WTC11 (cell line): ENCODE data around the gene PKM. TPM values are rescaled to one million over a fixed set of nuclear protein-coding genes. Genes with fewer than 3 reads are reported as not detected.

ENCODE experiments used
- ATAC-seq: fragments of 200-7000 bp; cut with Tn5 transposase; 2 replicates; pipeline ENCODE4 v1.10.0; 2021; ENCODE audit warnings: mild to moderate bottlenecking, moderate library complexity
- CTCF ChIA-PET: fragments of 300-600 bp; sonication (Branson Sonifier 250); formaldehyde crosslinking; loops from one replicate; lab custom pipeline; 2021; ENCODE audit warnings: antibody characterized with exemption; lab: Charles Lee
- POLR2A ChIA-PET: fragments of 350-600 bp; sonication (Branson Sonifier 250); formaldehyde crosslinking; loops from one replicate; lab custom pipeline; 2021; ENCODE audit warnings: antibody characterized with exemption; lab: Charles Lee
- DNase-seq: peaks from one replicate; pipeline ENCODE4 v3.0.0; 2021; ENCODE audit warnings: low spot score
- H3K27ac Mint-ChIP-seq: 2 replicates; pipeline ENCODE4 v1.8.0; 2021; ENCODE audit warnings: mixed read lengths
- H3K27me3 Mint-ChIP-seq: 2 replicates; pipeline ENCODE4 v1.8.0; 2021; ENCODE audit warnings: low read depth, mild to moderate bottlenecking, moderate library complexity, mixed read lengths
- H3K36me3 Mint-ChIP-seq: 2 replicates; pipeline ENCODE4 v1.8.0; 2021; ENCODE audit warnings: mixed read lengths
- H3K4me1 Mint-ChIP-seq: 2 replicates; pipeline ENCODE4 v1.8.0; 2022; ENCODE audit warnings: mixed read lengths
- H3K4me3 Mint-ChIP-seq: 2 replicates; pipeline ENCODE4 v1.8.0; 2021; ENCODE audit warnings: mild to moderate bottlenecking, moderate library complexity, mixed read lengths
- H3K9me3 Mint-ChIP-seq: 2 replicates; pipeline ENCODE4 v1.8.0; 2021; ENCODE audit warnings: mixed read lengths
- EMX1 ChIP-seq: fragments of 250-450 bp; sonication (Bioruptor Pico); IDR thresholded peaks from 2 replicates; pipeline ENCODE4 v1.8.0; 2021; ENCODE audit warnings: mild to moderate bottlenecking
- ESRRA ChIP-seq: sonication (generic); formaldehyde crosslinking; IDR thresholded peaks from 2 replicates; pipeline ENCODE4 v1.8.1; 2022; ENCODE audit warnings: mild to moderate bottlenecking, missing genetic modification reagents, borderline replicate concordance
- ETV6 ChIP-seq: sonication (generic); formaldehyde crosslinking; IDR thresholded peaks from 2 replicates; pipeline ENCODE4 v1.8.1; 2022; ENCODE audit warnings: mild to moderate bottlenecking, missing genetic modification reagents
- FOXJ3 ChIP-seq: sonication (generic); formaldehyde crosslinking; IDR thresholded peaks from 2 replicates; pipeline ENCODE4 v1.9.0; 2021; ENCODE audit warnings: missing genetic modification reagents, mild to moderate bottlenecking, borderline replicate concordance
- GABPB1 ChIP-seq: sonication (generic); formaldehyde crosslinking; IDR thresholded peaks from 2 replicates; pipeline ENCODE4 v1.8.1; 2023; ENCODE audit warnings: mild to moderate bottlenecking, missing genetic modification reagents
- HMGA2 ChIP-seq: fragments of 250-450 bp; sonication (Bioruptor Pico); IDR thresholded peaks from 2 replicates; pipeline ENCODE4 v1.4.0; 2021; ENCODE audit warnings: mild to moderate bottlenecking, moderate library complexity
- MYBL2 ChIP-seq: sonication (generic); formaldehyde crosslinking; IDR thresholded peaks from 2 replicates; pipeline ENCODE4 v1.8.1; 2023; ENCODE audit warnings: mild to moderate bottlenecking, moderate library complexity, missing genetic modification reagents
- NFATC4 ChIP-seq: fragments of 250-450 bp; sonication (Bioruptor Pico); IDR thresholded peaks from 2 replicates; pipeline ENCODE4 v1.9.0; 2021; ENCODE audit warnings: mild to moderate bottlenecking
- NR2C2 ChIP-seq: sonication (generic); formaldehyde crosslinking; IDR thresholded peaks from 2 replicates; pipeline ENCODE4 v1.8.0; 2022; ENCODE audit warnings: mild to moderate bottlenecking, missing genetic modification reagents
- ZNF232 ChIP-seq: sonication (generic); formaldehyde crosslinking; IDR thresholded peaks from 2 replicates; pipeline ENCODE4 v1.8.0; 2022; ENCODE audit warnings: mild to moderate bottlenecking, missing genetic modification reagents
- ZNF317 ChIP-seq: sonication (generic); formaldehyde crosslinking; IDR thresholded peaks from 2 replicates; pipeline ENCODE4 v1.8.1; 2023; ENCODE audit warnings: low read depth, mild to moderate bottlenecking, moderate library complexity, missing genetic modification reagents, borderline replicate concordance
- total RNA-seq: library from RNA; stranded (reverse); gene quantifications from 3 replicates; pipeline ENCODE4 v1.2.3, GENCODE V29; 2021
- TF ChIP-seq, protein P1 (sequence below): sonication (generic); formaldehyde crosslinking; IDR thresholded peaks from 2 replicates; pipeline ENCODE4 v1.8.0; 2023; ENCODE audit warnings: missing genetic modification reagents
- TF ChIP-seq, protein P2 (sequence below): sonication (generic); formaldehyde crosslinking; IDR thresholded peaks from 2 replicates; pipeline ENCODE4 v1.8.1; 2023; ENCODE audit warnings: mild to moderate bottlenecking, missing genetic modification reagents, moderate library complexity
- TF ChIP-seq, protein P3 (sequence below): sonication (generic); formaldehyde crosslinking; IDR thresholded peaks from 2 replicates; pipeline ENCODE4 v1.8.1; 2023; ENCODE audit warnings: mild to moderate bottlenecking, missing genetic modification reagents
- TF ChIP-seq, protein P4 (sequence below): sonication (generic); formaldehyde crosslinking; IDR thresholded peaks from 2 replicates; pipeline ENCODE4 v1.8.1; 2022; ENCODE audit warnings: missing genetic modification reagents, borderline replicate concordance
- TF ChIP-seq, protein P5 (sequence below): sonication (generic); formaldehyde crosslinking; IDR thresholded peaks from 2 replicates; pipeline ENCODE4 v1.8.1; 2023; ENCODE audit warnings: mild to moderate bottlenecking, missing genetic modification reagents, borderline replicate concordance
- TF ChIP-seq, protein P6 (sequence below): sonication (generic); formaldehyde crosslinking; IDR thresholded peaks from 2 replicates; pipeline ENCODE4 v1.8.1; 2022; ENCODE audit warnings: low read depth, mild to moderate bottlenecking, moderate library complexity, missing genetic modification reagents, borderline replicate concordance
- TF ChIP-seq, protein P7 (sequence below): fragments of 250-450 bp; sonication (Bioruptor Pico); IDR thresholded peaks from 2 replicates; pipeline ENCODE4 v1.9.0; 2021; ENCODE audit warnings: moderate library complexity, mild to moderate bottlenecking, inconsistent platforms, borderline replicate concordance

PKM gene
- total RNA-seq, 1 experiment from 2014 or later: 858 TPM

DNA sequence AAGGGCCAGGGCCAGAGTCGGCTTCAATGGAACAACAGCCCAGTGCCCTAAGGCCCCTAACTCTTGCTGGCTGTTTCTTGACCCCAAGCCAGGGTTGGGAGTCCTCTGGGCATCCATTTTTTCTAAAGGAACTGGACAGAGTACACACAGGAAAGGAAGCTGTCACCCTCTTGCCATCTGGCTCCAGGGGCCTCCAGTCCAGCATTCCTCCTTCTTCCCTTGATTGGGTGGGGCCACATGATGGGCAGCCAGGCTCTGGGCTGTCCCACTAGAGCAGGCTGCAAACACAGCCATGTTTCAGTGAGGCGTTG is 31.8 kb downstream of the PKM start:
- no peak for ATAC-seq
- H3K36me3 Mint-ChIP-seq: peaks cover 56% of the 10 kb centered on the region
- H3K9me3 Mint-ChIP-seq: no peaks in the 10 kb centered on the region
- POLR2A ChIA-PET: interaction anchor here (1.5 kb wide), 1 partner anchor 28 kb away, joined by 4 read pairs; no protein-coding TSS in a partner anchor
- no peak for DNase-seq
- H3K4me3 Mint-ChIP-seq: no peak overlapping the region
- TF ChIP-seq GABPB1 (CRISPR knock-in tag): no peak
- no peak for TF ChIP-seq ESRRA (CRISPR knock-in tag)
- TF ChIP-seq, protein P1, sequence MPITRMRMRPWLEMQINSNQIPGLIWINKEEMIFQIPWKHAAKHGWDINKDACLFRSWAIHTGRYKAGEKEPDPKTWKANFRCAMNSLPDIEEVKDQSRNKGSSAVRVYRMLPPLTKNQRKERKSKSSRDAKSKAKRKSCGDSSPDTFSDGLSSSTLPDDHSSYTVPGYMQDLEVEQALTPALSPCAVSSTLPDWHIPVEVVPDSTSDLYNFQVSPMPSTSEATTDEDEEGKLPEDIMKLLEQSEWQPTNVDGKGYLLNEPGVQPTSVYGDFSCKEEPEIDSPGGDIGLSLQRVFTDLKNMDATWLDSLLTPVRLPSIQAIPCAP: no peak
- no peak for TF ChIP-seq NR2C2
- TF ChIP-seq, protein P2, sequence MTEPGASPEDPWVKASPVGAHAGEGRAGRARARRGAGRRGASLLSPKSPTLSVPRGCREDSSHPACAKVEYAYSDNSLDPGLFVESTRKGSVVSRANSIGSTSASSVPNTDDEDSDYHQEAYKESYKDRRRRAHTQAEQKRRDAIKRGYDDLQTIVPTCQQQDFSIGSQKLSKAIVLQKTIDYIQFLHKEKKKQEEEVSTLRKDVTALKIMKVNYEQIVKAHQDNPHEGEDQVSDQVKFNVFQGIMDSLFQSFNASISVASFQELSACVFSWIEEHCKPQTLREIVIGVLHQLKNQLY (CRISPR knock-in tag): no peak
- TF ChIP-seq ZNF317: no peak
- H3K4me1 Mint-ChIP-seq: peaks cover 29% of the 10 kb centered on the region
- H3K27ac Mint-ChIP-seq: no peak overlapping the region
- peaks cover 31% of the 10 kb centered on the region for H3K27me3 Mint-ChIP-seq
- CTCF ChIA-PET: interaction anchor here (0.8 to 2.7 kb wide), 12 partner anchors 15 to 114 kb away, joined by 3 to 9 read pairs (median 5); no protein-coding TSS in a partner anchor

DNA sequence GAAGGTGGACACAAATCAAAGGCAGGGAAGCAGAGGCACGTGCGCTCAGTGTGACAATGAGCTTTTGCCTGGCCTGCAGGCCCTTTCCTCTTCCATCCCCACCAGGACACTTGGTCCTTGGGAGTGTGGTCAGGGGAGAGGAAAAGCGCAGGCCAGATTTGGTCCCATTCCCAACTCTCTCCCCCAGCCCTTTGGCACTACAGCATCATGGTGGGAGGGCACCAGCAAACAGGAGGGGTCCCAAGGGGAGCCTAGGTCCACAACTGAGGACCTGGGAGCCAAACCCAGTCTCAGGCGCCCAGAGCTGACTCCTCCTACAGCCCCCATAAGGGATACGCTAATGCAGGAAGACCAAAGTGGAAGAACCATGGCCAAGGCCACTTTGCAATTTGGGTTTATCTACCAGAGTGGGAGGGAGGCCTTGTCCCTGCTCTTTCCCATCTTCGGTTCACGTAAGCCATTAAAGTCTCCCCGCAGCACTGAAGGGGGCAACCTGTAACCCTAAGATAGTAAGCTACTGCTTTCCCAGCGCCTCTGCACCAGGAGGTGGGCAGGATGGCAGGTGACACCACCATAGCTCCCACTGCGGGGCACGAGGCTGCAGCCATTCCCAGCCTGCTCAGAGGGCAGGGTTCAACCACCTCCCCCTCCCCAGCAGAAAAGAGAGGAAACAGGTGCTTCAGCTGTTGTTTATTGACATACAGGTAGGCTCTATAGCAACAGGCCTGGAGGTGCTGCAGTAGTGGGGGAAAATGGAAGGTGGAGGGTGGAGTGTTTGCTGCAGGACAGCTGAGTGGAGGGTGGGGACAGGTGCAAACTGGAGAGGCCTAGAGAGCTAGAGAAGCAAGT is 32.4 kb downstream of the PKM start:
- TF ChIP-seq FOXJ3 (CRISPR knock-in tag) (no peak), ETV6 (CRISPR knock-in tag) (no peak), EMX1 (no peak), HMGA2 (CRISPR knock-in tag) (no peak), ZNF232 (CRISPR knock-in tag) (no peak), NFATC4 (no peak), MYBL2 (no peak)
- TF ChIP-seq, protein P3, sequence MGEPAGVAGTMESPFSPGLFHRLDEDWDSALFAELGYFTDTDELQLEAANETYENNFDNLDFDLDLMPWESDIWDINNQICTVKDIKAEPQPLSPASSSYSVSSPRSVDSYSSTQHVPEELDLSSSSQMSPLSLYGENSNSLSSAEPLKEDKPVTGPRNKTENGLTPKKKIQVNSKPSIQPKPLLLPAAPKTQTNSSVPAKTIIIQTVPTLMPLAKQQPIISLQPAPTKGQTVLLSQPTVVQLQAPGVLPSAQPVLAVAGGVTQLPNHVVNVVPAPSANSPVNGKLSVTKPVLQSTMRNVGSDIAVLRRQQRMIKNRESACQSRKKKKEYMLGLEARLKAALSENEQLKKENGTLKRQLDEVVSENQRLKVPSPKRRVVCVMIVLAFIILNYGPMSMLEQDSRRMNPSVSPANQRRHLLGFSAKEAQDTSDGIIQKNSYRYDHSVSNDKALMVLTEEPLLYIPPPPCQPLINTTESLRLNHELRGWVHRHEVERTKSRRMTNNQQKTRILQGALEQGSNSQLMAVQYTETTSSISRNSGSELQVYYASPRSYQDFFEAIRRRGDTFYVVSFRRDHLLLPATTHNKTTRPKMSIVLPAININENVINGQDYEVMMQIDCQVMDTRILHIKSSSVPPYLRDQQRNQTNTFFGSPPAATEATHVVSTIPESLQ: no peak
- TF ChIP-seq, protein P4, sequence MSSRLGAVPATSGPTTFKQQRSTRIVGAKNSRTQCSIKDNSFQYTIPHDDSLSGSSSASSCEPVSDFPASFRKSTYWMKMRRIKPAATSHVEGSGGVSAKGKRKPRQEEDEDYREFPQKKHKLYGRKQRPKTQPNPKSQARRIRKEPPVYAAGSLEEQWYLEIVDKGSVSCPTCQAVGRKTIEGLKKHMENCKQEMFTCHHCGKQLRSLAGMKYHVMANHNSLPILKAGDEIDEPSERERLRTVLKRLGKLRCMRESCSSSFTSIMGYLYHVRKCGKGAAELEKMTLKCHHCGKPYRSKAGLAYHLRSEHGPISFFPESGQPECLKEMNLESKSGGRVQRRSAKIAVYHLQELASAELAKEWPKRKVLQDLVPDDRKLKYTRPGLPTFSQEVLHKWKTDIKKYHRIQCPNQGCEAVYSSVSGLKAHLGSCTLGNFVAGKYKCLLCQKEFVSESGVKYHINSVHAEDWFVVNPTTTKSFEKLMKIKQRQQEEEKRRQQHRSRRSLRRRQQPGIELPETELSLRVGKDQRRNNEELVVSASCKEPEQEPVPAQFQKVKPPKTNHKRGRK (CRISPR knock-in tag): no peak
- TF ChIP-seq, protein P5, sequence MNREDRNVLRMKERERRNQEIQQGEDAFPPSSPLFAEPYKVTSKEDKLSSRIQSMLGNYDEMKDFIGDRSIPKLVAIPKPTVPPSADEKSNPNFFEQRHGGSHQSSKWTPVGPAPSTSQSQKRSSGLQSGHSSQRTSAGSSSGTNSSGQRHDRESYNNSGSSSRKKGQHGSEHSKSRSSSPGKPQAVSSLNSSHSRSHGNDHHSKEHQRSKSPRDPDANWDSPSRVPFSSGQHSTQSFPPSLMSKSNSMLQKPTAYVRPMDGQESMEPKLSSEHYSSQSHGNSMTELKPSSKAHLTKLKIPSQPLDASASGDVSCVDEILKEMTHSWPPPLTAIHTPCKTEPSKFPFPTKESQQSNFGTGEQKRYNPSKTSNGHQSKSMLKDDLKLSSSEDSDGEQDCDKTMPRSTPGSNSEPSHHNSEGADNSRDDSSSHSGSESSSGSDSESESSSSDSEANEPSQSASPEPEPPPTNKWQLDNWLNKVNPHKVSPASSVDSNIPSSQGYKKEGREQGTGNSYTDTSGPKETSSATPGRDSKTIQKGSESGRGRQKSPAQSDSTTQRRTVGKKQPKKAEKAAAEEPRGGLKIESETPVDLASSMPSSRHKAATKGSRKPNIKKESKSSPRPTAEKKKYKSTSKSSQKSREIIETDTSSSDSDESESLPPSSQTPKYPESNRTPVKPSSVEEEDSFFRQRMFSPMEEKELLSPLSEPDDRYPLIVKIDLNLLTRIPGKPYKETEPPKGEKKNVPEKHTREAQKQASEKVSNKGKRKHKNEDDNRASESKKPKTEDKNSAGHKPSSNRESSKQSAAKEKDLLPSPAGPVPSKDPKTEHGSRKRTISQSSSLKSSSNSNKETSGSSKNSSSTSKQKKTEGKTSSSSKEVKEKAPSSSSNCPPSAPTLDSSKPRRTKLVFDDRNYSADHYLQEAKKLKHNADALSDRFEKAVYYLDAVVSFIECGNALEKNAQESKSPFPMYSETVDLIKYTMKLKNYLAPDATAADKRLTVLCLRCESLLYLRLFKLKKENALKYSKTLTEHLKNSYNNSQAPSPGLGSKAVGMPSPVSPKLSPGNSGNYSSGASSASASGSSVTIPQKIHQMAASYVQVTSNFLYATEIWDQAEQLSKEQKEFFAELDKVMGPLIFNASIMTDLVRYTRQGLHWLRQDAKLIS (CRISPR knock-in tag): no peak
- TF ChIP-seq, protein P6, sequence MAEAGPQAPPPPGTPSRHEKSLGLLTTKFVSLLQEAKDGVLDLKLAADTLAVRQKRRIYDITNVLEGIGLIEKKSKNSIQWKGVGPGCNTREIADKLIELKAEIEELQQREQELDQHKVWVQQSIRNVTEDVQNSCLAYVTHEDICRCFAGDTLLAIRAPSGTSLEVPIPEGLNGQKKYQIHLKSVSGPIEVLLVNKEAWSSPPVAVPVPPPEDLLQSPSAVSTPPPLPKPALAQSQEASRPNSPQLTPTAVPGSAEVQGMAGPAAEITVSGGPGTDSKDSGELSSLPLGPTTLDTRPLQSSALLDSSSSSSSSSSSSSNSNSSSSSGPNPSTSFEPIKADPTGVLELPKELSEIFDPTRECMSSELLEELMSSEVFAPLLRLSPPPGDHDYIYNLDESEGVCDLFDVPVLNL (CRISPR knock-in tag): no peak
- TF ChIP-seq, protein P1: no peak
- TF ChIP-seq, protein P7, sequence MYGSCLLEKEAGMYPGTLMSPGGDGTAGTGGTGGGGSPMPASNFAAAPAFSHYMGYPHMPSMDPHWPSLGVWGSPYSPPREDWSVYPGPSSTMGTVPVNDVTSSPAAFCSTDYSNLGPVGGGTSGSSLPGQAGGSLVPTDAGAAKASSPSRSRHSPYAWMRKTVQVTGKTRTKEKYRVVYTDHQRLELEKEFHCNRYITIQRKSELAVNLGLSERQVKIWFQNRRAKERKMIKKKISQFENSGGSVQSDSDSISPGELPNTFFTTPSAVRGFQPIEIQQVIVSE: no peak
- no peak for ATAC-seq
- peaks cover 31% of the 10 kb centered on the region for H3K27me3 Mint-ChIP-seq
- ChIA-PET CTCF (interaction anchor here (0.8 to 2.7 kb wide), 12 partner anchors 10 to 114 kb away, joined by 3 to 19 read pairs (median 5); partner anchors contain the start of gene PKM), POLR2A (interaction anchor here (1.3 to 1.5 kb wide), 4 partner anchors 21 to 33 kb away, joined by 3 to 8 read pairs (median 4); no protein-coding TSS in a partner anchor)
- H3K9me3 Mint-ChIP-seq: no peaks in the 10 kb centered on the region
- no peak for DNase-seq
- peaks cover 50% of the 10 kb centered on the region for H3K36me3 Mint-ChIP-seq
- H3K4me1 Mint-ChIP-seq: peaks cover 34% of the 10 kb centered on the region
- H3K27ac Mint-ChIP-seq: peak overlapping the region; percentile 83
- H3K4me3 Mint-ChIP-seq: peak overlapping the region; percentile 76
